ENCODE data around the gene KRT78.

KRT78 gene

DNA sequence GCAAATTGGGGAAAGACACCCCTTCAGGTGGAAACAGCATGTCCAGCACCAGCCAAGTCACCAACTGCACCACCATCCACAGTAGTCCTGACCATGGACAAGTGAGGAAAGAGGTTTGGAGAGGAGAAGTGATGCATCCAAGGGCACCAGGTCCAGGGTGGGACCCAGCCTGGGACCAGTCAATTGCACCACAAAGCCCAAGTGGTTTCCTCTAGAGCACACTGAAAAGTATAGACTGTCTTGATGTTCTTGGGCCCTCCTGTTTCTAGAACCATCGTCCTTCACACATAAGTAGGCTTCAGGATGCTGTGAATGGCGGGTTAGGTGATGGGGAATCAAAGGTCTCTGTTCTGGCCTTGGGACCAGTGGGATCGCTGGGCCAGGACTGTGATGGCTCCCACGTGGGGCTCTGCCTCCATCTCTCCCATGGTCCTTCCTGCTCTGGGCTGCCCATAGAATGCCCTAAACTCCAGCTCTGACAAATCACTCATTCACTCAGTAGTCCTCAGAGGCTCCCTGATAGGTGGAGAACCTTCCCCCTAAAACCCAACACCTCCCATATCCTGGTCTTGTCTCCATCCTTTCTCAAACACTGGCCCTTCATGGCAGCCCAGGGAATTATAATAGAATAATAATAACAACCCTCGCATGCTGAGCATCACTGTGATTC lies 23.9 kb downstream of the KRT78 start:
- no peak for DNase-seq (ENCODE audit: low spot score)

DNA sequence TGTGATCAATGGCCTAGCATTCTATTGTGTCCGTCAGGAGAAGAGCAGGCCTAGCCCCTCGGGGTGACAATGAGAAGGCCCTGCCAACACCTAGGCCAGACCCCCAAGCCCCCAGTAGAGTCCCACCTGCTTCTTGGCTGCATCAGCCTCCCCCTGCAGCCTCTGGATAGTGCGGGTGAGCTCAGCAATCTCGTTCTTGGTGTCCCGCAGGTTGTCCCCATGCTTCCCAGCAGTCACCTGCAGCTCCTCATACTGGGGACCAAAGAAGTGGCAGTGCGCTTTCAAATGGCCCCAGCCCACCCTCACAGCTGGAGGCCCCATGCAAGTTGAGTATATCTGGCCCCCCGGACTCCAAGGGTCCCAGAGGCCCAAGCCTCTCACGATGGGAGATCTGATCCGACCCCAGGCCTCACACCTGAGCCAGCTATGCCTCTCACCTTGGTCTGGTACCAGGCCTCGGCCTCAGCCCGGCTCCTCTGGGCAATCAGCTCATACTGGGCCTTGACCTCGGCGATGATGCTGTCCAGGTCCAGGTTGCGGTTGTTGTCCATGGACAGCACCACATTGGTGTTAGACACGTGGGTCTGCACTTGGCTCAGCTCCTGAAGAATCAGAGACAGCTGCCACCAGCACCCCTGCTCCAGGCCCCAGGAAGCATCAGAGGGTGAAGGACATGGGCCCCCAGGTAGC lies 24.9 kb downstream of the KRT78 start:
- no peak for DNase-seq (ENCODE audit: low spot score)

DNA sequence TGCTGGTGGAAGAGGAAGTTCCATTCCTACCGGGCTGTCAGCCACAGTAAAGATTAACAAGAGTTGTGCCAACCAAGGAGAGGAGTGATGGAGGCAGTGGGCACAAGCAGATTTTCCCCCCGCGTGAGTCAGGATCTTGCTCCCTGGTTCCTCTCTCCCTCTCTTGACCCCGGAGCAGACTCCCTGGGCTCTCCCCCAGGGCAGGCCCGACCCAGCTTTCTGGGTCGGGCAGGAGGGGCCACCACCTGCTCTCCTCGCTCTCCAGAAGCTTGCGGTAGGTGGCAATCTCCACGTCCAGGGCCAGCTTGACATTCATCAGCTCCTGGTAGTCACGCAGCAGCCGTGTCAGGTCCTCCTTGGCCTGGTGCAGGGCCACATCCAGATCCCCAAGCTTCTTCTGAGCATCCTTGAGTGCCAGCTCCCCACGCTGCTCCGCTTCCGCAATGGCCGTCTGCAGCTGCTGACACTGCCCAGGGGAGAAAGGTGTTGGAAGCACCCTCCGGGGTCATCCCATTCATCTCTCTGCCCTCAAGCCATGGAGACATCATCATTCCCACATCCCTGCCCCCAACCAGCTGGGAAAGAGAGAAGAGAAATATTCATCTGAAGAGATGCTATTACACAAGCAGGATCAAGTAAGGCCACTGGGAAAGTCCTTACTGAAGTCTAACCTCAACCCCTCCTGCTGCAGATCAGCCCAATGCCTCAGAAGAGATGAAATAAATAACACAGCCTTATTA lies 25.9 kb downstream of the KRT78 start:
- DNase-seq (ENCODE audit: low spot score) = no peak

- DNase-seq (ENCODE audit: low spot score) = peak; percentile 41
These were observed 26.8 kb downstream of the KRT78 start for GRCh38 chr12:52821826-52822660.

- DNase-seq (ENCODE audit: low spot score) = no peak
These were observed 27.6 kb downstream of the KRT78 start for GRCh38 chr12:52821071-52821730.

DNA sequence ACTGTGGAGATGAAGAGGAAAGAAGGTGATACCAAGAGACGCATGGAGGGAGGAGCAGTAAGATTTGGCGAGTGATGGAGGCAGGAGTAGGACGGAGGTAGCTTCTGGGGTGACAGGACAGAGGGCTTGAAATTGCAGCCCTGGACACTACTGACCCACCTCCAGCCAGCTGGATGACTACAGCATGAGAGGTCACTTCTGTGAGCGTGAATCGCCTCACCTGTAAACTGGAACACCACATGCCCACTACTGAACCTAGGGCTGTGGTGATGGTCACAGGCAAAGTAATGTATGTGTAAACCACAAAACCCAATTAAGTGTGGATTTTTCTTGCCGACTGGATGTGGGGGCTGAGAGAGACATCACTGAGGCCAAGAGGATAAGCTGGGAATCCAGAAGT lies 28.3 kb downstream of the KRT78 start:
- no peak for DNase-seq (ENCODE audit: low spot score)

DNA sequence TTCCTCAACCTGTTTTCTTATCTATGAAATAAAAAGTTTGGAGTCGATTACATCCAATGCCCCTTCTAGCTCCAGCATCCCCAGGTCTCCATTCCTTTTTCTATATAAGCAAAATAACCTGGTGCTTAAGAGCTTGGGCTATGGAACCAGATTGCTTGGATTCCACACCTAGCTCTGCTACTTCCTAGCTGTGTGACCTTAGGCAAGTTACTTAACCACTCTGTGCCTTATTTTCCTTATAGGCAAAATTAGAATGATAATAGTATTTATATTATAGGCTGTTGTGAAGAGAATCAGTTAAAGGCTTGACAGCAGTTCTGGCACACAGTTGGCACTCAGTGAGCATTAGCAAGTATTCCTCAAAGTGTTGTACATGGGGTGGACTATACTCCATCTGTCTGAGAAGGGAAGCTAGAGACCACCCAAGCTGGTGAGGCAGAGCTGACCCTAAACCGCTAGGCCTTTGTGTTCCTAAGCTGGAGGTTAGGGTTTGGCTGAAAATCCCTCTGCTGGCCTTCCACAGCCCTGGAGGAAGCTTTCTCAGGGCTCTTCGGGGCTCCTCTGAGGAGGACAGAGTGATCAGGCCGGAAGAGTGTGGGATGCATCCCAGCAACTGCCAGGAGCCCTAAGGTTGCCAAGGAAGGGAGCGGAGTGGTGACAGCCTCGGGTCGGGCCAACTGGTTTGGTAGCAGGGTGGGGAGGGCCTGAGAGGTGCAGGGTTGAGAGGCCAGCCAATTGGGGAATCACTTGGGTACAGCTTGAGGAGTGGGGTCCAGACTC lies 28.9 kb downstream of the KRT78 start:
- DNase-seq (ENCODE audit: low spot score) = no peak

DNA sequence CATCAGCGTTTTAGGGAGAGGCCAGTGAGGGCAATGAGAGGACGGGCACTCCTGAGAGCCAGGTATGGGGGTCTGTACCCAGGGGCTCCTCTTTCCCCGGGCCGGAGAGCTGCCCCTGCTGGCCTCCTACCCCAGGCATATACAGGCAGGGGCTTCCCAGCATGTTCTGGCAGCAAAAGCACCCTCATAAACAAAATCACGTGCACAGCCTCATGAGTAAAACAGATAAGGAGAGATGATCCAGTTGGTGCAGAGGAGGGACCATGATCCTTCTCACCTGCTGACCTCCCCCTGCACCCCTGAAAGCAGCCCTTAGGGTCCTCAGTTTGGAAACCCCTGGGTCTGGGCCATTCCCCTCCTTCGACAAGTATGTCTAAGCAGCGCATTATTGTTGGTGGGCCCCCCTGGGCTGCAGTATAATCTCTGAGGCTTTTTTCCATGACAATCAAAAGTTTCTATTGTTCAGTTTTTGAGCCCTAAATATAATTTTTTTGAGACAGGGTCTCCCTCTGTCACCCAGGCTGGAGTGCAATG lies 29.8 kb downstream of the KRT78 start:
- DNase-seq (ENCODE audit: low spot score) = no peak

DNA sequence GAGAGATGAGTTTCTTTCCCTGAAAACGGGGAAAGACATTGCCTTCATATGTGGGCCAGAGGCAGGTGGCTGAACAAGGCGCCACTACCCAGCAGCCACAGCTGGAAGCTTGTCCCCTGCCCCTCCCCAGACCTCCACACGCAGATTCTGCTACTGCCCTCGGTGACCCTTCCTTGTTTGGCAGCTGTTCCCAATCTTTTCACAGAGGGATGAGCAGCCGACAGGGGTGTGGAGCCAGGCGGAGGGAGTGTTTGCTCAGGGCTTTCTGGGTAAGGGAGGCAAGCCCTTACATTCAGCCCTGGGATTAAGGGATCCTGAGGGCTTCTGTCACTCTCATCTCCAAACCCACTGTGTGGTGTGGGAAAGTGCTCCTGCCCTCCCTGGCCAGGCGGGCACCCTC lies 30.4 kb downstream of the KRT78 start:
- DNase-seq (ENCODE audit: low spot score) = no peak

DNA sequence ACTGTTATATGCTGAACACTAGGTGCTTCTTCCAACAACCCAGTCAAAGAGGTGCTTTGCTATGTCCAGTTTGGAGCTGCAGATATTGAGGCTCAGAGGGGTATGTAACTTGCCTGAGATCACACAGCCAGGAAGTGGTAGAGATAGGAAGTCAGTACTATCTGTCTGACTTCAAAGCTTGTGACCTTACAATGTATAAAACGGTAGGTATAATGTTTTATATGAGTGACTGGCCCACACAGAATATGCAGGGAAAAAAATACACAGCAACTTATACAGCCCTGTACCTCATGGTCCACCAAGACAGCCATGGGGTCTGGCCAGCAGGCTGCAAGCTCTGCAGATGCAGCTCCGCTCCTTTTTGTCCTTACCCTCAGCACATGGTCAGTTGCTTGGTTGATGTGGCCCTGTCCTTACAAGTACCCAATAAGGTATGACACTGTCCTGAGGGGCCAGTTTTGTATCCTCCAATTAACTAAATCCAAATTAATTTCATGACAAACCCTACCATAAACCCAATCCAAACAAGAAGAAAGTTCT lies 31.0 kb downstream of the KRT78 start:
- no peak for DNase-seq (ENCODE audit: low spot score)

GRCh38 chr12:52817003-52817698 lies 31.6 kb downstream of the KRT78 start:
- no peak for DNase-seq (ENCODE audit: low spot score)

GRCh38 chr12:52815676-52816588 lies 32.9 kb downstream of the KRT78 start:
- DNase-seq (ENCODE audit: low spot score) = no peak

- DNase-seq (ENCODE audit: low spot score) = no peak
These were observed 33.6 kb downstream of the KRT78 start for GRCh38 chr12:52815161-52815560.

GRCh38 chr12:52814710-52815155 lies 34.1 kb downstream of the KRT78 start:
- no peak for DNase-seq (ENCODE audit: low spot score)

GRCh38 chr12:52813885-52814709 lies 34.7 kb downstream of the KRT78 start, which contains the start of gene KRT4:
KRT4 (minus strand) TSS chr12:52814116; CDS start chr12:52814058, 58 bp downstream.
- no peak for DNase-seq (ENCODE audit: low spot score)

DNA sequence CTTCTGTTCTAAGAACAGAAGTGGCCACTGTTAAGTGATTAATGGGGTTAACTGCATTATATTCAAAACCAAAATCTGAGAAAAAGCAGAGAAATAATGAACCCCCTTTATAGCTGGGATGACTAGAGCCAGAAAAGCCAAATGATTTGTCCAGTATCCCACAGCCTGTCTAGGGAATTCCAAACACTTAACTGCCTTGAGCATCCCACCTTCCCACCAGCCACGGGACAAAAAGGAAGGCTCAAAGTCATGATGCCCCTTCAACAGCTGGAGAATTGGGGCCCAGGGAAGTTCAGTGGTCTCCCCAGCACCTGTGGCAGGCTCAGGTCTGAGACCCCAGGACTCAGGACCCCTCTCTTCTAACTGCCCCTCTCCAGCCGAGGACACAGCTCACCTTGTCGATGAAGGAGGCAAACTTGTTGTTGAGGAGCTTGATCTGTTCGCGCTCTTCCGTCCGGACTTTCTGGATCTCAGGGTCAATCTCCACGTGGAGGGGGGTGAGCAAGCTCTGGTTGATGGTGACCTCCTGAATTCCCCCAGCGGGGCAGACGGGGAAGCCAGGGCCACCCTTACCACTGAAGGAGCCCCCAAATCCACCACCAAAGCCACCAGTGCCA lies 35.5 kb downstream of the KRT78 start:
- DNase-seq (ENCODE audit: low spot score) = no peak

DNA sequence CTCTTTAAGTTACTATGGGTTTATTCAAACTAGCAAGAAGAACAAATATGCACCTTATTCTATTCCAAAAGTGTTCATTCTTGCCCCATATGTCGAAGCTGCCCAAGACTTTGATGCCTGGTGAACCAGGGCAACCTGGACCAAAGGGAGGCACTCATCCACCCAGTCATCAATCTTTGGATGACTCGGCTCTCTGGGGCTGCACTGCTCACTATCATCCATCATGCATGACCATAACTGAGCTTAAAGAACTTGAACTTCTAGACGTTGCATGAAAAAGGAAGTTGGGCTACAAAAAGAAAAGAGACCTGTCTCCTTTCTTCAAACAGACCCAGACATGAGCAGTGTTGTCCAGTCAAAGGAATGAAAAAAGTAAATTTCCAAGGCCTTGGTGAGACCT lies 36.0 kb downstream of the KRT78 start:
- peak; percentile 57 for DNase-seq (ENCODE audit: low spot score)

Data from kidney tubule cell (primary cell).